GM19023 (cell line): ENCODE results near the gene ARMH1.
A peak's percentile ranks its signal among the peaks of the same experiment; 100 is the strongest.
"Not testable (repeated sequence)": the region's sequence is repeated elsewhere in the genome, so short reads cannot be mapped to it uniquely, and the experiment has no call there.

Experiments used
- ATAC-seq: cut with Tn5 transposase; IDR thresholded peaks from one replicate; pipeline ENCODE4 v1.9.1; 2021; ENCODE audit warnings: mild to moderate bottlenecking, moderate library complexity; ENCODE audit not compliant: unreplicated experiment

Gene ARMH1

DNA sequence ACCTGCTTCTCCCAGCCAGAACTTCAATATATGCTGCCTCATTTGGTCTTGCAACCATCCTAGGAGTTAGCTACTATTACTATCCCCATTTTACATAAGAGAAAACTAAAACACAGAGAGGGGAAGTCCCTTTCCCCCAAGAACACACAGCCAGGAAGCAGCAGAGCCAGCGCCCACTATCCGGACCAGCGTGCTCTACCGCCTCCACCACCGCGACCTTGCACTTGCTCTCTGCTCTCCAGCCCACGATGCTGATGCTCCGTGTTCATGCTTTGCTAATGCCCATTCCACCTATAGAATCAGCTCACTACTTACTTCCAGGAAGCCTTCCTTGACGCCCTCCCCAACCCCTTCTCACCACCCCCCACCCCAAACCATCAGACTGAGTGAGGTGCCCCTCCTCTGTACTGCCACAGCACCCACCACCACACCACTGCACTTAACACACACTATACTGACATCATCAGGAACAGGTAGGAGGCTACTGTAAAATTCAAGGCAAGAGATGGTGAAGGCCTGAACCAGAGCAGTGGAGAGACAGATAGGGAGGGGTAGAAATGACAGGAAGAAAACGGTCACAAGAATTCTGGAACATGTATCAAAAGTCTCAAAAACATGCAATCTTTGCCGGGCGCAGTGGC is 9.7 kb upstream of the ARMH1 start:
- ATAC-seq = no peak

DNA sequence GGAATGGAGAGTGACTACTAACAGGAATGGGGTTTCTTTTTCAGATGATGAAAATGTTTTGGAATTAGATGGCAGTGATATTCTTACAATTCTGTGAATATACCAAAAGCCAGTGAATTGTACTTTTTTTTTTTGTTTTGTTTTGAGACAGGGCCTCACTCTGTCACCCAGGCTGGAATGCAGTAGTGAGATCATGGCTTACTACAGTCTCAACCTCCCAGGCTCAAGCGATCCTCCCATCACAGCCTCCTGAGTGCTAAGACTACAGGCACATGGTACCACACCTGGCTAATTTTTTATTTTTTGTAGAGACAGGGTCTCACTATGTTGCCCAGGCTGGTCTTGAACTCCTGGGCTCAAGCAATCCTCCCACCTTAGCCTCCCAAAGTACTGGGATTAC is 7.8 kb upstream of the ARMH1 start:
- not testable (repeated sequence) for ATAC-seq

DNA sequence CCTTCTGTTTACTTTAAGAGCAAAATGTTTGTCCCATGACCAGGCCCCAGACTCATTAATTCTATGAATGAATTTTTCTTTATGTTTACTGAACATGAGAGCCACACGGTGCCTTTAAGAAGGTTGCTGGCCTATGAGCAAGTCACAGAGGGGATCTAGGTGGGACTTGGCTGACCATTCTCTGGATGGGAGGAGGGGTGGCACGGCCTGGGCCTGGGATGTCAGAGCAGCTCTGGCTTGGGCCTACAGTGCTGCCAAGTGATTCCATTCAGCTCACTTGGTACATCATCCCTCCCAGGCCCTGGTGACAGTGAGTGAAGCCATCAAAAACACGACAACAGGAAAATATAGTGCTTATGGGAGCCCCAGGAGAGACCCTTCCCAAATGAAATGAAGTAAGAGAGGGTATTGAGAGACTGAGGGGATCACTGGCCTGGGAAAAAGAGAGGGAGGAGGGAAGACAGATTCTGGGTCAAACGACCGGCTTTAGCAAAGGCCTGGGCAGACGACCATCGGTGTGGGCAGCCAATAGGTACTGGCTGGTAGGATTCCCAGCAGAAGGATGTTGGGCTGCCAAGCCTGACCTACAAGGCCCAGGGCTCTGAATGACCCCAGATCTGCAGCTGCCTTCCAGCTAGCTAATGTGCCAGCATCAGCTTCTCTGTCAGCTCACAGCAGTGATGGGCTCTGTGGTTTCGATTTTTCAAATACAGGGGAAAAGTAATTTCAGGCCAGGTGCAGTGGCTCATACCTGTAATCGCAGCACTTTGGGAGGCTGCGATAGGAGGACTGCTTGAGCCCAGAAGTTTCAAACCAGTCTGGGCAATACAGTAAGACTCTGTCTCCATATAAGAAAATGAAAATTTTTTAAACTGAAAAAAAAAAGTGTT is 3.5 kb upstream of the ARMH1 start:
- no peak for ATAC-seq

DNA sequence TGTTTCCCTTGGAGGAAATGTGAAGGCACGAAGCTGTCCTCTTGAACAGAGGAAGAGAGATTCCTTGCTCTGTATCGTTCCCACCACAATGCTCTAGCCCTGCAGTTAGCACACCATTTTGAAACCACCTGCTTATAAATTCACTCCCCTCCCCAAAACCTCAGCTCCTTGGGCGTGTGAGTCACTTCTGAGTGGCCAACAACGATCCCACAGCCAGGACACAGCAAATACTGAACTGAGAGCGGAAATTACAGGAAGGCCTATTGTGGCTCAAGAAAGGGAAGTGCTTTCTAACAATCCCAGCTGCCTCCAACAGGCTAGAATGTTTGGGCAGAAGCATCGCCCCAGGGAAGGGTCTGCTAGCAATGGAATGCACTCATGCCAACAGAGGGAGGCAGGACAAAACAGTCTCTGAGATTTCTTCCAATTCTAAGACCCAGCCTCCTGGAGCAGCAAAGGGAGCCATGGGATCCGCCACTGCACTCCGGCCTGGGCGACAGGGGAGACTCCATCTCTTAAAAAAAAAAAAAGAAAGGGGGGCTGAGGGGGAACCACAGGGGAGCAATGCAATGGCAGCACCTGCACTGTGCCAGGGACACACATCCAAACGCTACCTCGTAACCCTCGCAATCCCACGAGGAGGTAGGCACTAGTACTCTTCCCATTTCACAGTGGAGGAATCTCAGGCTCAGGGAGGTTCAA is 2.1 kb upstream of the ARMH1 start:
- no peak for ATAC-seq

DNA sequence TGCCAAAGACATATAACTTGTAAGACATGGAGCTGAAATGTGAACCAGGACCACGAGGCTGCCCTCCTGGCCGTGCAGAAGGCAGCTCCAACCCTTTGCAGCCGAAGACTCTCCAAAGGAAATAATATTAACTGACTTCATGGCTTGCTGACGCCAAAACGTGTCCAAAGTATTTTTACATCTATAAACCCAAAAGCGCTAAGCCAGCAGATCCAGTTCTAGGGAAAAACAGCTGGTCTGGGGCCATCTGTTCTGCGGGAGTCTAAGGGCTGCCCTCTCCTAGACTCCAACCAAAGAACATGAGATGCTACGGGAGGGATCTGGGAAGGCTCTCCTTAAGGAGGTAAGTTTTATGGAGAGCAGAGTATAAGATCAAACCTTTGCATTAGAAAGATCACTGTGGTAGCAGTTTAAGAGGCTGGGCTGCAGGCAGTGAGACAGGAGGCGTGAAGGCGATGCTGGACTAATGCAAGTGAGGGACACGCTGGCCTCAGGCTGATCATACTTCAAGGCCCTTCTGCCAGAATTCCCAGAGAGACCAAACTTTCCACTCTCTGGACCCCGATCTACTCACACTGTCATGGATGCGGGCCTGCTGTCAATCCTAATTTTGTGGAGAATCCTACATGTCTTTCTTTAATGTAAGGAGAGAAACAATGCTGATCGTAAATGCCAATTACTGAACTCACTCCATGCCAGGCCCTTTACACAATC is 1.4 kb upstream of the ARMH1 start:
- ATAC-seq = no peak

DNA sequence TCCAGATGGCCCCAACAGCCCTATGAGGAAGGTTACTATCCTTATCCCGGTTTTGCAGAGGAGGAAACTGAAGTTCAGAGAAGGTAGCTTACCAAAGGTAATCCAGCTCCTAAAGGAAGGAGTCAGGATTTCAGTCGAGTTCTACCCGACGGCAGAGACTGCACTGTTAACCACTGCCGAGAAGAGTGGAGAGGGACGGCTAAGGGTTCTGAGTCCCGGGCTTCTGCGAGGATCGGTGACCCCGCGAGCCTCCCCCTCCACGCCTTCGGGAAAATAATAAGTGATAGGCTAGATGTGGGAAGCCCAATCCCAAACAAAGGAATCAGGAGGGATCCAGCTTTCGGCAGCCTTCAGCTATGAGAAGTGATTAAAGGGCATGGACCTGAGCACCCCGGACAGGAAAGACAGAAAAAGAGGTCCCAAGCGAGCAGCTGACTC is 820 bp upstream of the ARMH1 start:
- ATAC-seq = peak; percentile 1

DNA sequence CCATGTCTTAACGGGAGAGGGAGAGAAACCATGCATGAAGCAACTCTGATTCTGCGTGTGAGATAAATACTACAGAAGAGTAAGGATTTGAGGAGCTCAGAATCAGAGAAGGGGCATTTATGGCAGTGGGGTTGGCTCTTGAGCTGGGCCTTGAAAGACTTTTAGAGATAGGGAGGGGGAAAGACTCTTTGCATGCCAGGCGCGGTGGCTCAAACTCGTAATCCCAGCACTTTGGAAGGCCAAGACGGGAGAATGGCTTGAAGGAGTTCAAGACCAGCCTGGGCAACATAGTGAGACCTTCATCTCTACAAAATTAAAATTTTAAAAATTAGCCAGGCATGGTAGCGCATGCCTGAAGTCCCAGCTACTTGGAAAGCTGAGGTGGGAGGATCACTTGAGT is 672 bp downstream of the ARMH1 start:
- ATAC-seq = no peak

DNA sequence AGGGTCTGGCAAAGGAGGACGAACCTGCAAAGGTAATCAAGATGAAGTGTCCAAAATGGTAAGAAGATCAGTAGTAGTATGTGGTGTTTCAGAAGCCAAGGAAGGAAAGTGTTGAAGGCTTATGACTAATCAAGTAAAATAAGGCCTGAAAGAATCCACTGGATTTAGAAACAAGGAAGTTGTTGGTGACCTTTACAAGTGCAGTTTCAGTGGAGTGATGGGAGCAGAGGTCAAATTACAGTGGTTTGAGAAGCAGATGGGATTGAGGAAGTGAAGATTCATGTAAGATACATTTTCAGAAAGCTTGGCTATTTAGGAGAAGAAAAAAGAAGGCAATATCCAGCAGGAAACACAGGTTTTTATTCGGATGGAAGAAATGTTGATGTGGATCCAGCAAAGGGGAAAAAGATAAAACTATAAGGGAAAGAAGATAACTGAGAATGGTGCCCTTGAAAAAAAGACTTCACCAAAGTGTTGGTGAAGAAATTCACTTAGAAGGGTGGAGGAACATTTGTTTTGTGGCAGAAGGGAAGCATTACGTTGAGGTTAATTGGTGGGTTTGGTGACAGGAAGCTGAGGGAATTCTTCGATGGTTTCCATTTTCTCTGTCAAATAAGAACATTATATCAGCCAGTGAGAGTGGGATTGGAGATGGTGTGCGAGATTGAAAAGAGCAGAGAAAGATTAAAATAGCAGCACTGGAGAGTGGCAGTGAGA is 2.1 kb downstream of the ARMH1 start:
- no peak for ATAC-seq

DNA sequence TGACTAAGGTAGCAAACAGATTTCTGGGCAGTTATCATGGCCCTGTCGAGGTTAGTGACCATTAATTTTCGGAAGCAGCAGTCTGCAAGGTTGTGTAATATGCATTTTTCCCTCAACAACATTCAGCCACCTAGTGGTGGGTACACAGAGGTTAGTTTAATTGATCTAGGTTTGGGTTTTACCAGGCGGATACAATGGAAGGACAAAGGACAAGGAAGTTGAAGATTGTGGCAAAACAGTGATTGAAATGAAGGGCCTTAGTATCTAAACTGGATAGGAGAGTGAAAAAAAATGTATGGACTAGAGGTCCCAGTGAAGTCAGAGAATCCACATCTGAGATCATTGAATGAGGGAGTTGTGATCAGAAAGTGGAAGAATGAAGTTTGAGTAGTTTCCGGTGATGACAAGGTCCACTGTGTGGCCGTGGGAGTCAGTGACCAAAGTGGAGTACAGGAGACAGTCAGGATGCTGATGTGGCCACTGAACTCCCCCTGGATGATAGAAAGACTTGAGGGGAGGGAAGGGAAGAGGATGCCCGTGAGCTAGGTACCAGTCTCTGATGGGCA is 2.8 kb downstream of the ARMH1 start:
- ATAC-seq = no peak

DNA sequence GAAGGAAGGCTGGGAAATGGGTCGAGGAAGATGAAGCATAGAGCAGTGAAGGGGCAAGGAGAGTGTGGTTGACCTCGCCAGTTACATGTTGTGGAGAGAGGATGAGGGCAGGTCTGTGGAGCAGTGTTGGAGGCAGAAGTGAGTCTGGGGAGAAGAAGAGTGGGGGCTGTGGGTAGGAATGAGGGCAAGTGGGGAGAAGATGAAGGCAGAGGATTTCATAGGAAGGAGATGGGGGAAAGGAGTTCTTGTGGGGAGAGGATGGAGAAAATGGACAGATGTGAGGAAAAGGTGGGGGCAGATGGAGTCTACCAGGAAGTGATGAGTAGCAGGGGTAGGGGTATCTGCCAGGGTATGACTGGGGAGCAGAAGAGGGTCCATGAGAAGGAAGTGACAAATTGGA is 3.6 kb downstream of the ARMH1 start:
- no peak for ATAC-seq

DNA sequence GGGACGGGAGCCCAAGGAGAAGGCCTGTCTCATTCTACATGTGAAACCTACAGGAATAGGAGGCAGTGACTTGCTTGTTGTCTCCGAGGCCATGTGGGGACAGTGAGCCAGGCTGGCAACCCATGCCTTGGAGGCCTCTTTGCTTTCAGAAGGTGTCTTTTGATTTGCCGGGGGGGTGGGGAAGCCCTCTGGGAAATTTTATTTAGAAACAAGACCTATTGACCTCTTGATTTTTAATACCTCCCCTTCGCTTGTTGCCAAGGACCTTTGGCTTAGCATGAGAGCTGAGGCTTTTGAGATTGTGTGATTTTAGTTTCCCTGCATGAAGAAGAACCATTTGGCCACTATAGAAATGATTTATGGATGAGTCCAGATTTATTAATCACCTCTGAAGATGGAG is 4.1 kb downstream of the ARMH1 start:
- ATAC-seq = no peak

DNA sequence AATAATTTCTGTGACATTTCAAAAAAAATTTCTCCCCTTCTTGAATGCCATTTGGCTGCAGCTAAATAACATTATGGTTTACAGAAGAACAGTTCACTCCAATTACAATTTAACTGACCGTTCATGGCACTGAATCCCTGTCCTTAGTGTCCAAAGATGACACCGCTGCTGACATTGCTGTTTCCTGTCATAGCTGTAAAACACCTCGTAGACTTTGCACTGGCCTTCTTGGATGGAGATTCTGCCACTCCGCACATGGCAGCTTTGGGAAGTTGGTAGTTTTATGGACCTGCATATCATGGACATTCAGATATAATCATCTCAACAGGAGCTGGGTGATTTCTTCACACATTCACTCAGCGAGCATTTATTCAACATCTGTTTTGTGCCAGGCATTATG is 5.0 kb downstream of the ARMH1 start:
- ATAC-seq = no peak

DNA sequence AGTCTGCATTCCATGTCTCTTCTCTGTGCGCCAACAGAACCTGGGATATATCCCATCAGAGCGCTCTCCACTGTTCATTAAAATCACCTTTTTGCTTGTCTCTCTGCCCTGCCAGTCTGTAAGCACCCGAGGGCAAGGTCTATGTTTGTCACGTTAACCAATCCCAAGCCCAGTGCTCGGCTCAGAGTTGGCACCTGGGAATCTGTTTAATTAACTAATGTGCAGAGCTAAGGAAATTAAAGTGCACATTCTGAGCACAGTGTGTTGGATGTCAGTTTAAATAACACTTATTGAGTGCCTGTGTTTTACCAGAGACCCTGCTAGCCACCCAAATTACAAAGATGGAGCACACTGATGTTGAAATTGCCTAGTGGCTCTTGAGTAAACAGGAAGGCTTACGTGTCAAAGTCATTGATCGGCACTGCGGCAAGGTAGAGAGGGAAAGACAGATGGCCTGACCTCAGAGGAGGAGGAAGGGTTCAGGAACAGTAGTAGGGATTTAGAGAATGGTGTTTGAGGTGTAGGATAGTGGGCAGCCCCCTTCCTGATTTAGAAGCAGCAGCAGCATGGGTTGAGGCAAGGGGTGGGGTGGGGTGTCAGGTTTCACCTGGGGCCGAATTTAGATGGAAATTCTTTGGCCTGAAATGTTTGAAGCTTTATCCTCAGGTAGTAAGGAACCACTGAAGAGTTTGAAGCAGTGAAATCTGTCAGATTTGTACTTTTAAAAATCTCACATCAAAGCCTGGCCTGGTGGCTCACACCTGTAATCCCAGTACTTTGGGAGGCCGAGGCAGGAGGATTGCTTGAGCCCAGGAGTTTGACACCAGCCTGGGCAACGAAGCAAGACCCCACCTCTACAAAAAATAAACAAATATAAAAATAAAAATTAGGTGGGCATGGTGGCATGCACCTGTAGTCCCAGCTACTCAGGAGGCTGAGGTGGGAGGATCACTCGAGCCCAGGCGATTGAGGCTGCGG is 7.7 kb downstream of the ARMH1 start:
- no peak for ATAC-seq

DNA sequence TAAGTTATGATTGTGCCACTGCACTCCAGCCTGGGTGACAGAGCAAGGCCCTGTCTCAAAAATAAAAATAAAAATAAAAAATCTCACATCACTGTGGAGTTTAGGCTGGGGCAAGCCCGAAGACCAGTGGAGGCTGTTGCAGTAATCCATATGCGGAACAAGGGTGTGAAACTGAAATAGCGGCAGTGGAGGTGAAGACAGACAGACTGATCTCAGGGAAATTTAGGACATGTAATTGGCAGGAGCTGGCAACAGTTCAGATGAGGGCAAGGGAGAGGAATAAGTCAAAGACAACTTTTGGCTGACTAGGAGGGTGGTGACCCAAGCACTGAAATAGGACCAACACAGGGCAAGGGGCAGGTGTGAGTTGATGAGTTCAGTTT is 8.4 kb downstream of the ARMH1 start:
- ATAC-seq = no peak

DNA sequence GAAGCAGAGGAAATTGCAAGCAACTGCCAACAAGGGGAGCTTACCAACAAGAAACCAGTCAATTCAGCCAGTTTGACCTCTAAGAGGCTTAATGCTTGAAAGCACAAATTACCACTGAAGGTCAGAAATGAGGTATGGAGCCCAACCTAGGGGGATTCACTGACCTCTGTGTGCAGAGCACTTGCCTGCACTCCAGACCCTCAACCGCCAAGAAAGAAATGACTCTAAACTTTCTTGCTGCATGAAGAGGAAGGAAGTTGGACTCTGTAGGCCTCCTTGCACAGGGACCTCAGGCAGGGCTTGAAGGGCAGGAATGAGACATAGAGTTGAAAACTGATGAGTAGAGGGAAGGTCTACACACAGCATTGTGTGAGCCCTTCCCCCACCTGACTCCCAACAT is 10.0 kb downstream of the ARMH1 start:
- ATAC-seq = peak; percentile 88

DNA sequence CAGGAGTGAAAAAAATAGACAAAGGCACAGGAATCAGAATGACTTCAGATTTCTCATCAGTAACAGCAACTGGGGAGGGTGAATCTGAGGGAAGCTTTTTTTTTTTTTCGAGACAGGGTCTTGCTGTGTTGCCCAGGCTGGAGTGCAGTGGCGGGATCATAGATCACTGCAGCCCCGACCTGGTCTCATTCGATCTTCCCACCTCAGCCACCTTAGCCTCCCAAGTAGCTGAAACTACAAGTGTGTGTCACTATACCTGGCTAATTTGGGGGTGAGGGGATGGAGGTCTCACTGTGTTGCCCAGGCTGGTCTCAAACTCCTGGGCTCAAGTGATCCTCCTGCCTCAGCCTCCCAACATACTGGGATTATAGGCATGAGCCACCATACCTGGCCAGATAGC is 10.7 kb downstream of the ARMH1 start:
- ATAC-seq = no peak

DNA sequence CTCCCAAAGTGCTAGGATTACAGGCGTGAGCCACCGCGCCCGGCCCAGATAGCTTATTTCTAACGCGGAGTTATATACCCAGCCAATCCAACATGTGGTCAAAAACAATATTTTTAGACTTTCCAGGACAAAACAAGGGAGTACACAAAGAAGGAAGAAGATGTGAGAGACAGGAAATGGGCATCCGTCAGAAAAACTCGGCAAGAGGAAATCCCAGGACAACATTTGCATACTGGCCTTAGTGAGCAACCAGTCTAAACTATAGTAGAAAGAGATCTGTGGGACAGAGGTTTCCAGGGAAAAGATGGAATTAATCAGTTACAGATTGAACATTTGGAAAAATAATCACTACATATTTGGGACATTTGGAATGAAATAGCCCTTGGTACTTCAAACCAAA is 11.4 kb downstream of the ARMH1 start:
- ATAC-seq = no peak

DNA sequence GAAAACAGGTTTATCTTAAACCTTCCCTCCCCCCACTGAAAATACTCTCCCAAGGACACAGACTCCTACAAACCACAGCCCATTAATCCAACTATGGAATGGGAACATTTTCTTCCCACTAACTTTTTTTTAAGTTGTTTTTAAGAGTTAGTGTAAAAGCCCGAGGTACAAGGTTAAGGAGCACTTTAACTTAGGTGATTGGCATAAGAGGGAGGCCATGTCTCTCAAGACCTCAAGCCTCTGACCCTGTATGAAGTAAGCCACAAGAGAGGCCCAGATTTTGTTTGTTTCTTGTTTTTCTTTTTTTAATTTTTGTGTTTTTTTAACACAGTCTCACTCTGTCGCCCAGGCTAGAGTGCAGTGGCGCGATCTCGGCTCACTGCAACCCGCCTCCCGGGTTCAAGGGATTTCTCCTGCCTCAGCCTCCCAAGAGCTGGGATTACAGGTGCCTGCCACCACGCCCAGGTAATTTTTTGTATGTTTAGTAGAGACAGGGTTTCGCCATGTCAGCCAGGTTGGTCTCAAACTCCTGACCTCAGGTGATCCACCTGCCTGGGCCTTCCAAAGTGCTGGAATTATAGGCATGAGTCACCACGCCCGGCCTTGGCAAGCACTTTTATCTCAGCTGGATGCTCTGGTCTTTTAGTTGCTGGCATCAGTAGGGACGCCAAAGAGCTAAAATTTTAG is 14.4 kb downstream of the ARMH1 start:
- no peak for ATAC-seq

DNA sequence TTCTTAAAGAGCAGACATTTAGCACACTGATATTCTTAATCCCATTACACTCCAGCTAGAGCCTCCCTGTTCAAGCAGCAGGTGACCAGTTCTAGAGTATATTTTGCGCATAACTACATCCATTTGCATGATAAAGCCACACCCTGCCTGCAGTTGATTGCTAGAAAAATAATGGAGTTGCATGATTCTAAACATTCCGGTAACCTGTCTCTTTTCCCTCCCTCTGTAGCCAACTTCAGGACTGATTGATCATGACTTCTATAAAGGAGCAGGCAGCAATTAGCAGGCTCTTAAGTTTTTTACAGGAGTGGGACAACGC is 14.9 kb downstream of the ARMH1 start:
- no peak for ATAC-seq
